Measurements from ENCODE around the gene FOXR1.

FOXR1 gene

DNA sequence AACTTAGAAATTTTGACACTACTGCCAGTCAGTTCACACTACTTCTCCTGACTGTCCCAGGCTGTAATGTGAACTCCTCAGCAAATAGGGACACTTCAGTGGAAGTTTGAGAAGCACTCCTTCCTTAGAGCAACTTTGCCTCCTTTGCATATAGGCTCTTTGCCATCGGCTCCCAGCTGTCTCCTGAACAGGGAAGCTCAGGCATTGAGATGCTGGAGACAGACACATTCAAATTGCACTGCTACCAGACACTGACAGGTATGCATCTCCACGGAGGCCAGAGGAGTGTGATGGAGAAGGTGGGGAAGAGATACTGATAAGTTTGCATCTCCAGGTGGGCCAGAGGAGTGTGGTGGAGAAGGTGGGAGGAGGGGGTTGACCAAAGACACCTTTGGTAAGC, 48.4 kb downstream of the FOXR1 start:
- Histone ChIP-seq H3K4me3 (ENCODE audit: control insufficient read depth in 1 of 7, extremely low read depth in 1 of 7, insufficient read depth in 4 of 7, low read depth in 2 of 7, low read length in 6 of 7) (peak overlapping the region in 3 of 7 experiments; percentile 94 to 100 (median 96)), H3K27ac (ENCODE audit: insufficient read depth in 1 of 2, low read depth in 1 of 2, low read length in 2 of 2, poor library complexity in 1 of 2, severe bottlenecking in 2 of 2) (peak overlapping the region; percentile 9 to 96), H3K36me3 (ENCODE audit: control insufficient read depth in 4 of 4, insufficient read depth in 4 of 4, low read length in 3 of 4) (peaks cover 11 to 57% (median 41%) of the 10 kb centered on the region in 4 experiments), H3K9me3 (ENCODE audit: control extremely low read depth in 1 of 5, control insufficient read depth in 4 of 5, insufficient read depth in 2 of 5, low read depth in 1 of 5, low read length in 4 of 5) (no peaks in the 10 kb centered on the region), H3K27me3 (replicated peaks in 2 of 5; ENCODE audit: control insufficient read depth in 4 of 5, insufficient read depth in 5 of 5, low read length in 4 of 5) (no peaks in the 10 kb centered on the region), H3K4me1 (ENCODE audit: control extremely low read depth in 1 of 4, control insufficient read depth in 4 of 4, insufficient read depth in 4 of 4, low read length in 3 of 4) (peaks cover 17 to 32% (median 24%) of the 10 kb centered on the region in 4 experiments)
- 89% methylated on average over 2 of the region's 2 CpGs for WGBS (ENCODE audit: insufficient coverage)
- DNase-seq, result no peak
- ChIA-PET CTCF (interaction anchor here (0.6 to 3.1 kb wide), 7 partner anchors 10 to 75 kb away, joined by 3 to 13 read pairs (median 3); partner anchors contain the start of gene SLC37A4), POLR2A (interaction anchor here (0.6 kb wide), 1 partner anchor 34 kb away, joined by 3 read pairs; no protein-coding TSS in a partner anchor)

DNA sequence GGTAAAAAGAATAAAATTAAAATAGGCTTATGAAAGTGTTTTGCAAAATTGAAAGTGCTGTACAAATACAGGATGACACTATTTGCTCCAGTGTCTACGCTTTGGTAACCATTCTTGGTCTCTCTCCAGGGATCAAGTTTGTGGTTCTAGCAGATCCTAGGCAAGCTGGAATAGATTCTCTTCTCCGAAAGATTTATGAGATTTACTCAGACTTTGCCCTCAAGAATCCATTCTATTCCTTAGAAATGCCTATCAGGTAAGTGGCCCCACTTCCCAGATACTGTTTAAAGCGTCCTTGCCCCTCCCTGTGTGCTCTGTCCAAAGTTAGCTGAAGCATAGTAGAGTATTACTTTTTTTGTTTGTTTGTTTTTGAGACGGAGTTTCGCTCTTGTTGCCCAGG, 50.1 kb downstream of the FOXR1 start:
- WGBS (ENCODE audit: insufficient coverage), result 100% methylated on average over 3 of the region's 5 CpGs
- Histone ChIP-seq H3K4me1 (ENCODE audit: control extremely low read depth in 1 of 4, control insufficient read depth in 4 of 4, insufficient read depth in 4 of 4, low read length in 3 of 4) (peaks cover 13 to 23% (median 18%) of the 10 kb centered on the region in 4 experiments), H3K27me3 (replicated peaks in 2 of 5; ENCODE audit: control insufficient read depth in 4 of 5, insufficient read depth in 5 of 5, low read length in 4 of 5) (no peaks in the 10 kb centered on the region), H3K27ac (ENCODE audit: insufficient read depth in 1 of 2, low read depth in 1 of 2, low read length in 2 of 2, poor library complexity in 1 of 2, severe bottlenecking in 2 of 2) (no peak overlapping the region), H3K4me3 (ENCODE audit: control insufficient read depth in 1 of 7, extremely low read depth in 1 of 7, insufficient read depth in 4 of 7, low read depth in 2 of 7, low read length in 6 of 7) (no peak overlapping the region), H3K9me3 (ENCODE audit: control extremely low read depth in 1 of 5, control insufficient read depth in 4 of 5, insufficient read depth in 2 of 5, low read depth in 1 of 5, low read length in 4 of 5) (no peaks in the 10 kb centered on the region), H3K36me3 (ENCODE audit: control insufficient read depth in 4 of 4, insufficient read depth in 4 of 4, low read length in 3 of 4) (peaks cover 11 to 58% (median 42%) of the 10 kb centered on the region in 4 experiments)
- DNase-seq, result no peak
- CTCF ChIA-PET, result interaction anchor here (1.0 kb wide), 1 partner anchor 35 kb away, joined by 3 read pairs; the partner anchor contains the start of gene HYOU1
- POLR2A ChIA-PET, result no interaction called here

DNA sequence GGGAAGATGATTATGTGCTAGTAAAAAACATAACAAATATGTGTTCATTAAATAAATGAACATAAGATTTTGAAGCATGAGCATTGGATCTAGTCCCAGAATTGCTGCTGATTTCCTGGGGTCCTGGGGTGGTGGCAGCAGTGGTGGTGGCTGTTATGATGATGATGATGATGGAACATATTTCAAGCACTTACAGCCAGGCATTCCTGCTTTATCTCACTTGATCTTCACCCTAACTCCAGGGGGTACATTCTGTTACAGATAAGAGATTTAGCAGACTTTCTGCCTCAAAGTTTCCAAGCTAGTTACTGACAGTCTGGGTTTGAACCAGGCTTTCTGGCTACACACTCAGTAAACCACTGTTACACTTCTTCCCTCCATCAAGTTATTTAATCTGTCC, 52.2 kb downstream of the FOXR1 start:
- DNase-seq, result no peak
- Histone ChIP-seq H3K27me3 (replicated peaks in 2 of 5; ENCODE audit: control insufficient read depth in 4 of 5, insufficient read depth in 5 of 5, low read length in 4 of 5) (no peaks in the 10 kb centered on the region), H3K27ac (ENCODE audit: insufficient read depth in 1 of 2, low read depth in 1 of 2, low read length in 2 of 2, poor library complexity in 1 of 2, severe bottlenecking in 2 of 2) (no peak overlapping the region), H3K36me3 (ENCODE audit: control insufficient read depth in 4 of 4, insufficient read depth in 4 of 4, low read length in 3 of 4) (peaks cover 13 to 72% (median 53%) of the 10 kb centered on the region in 4 experiments), H3K4me3 (ENCODE audit: control insufficient read depth in 1 of 7, extremely low read depth in 1 of 7, insufficient read depth in 4 of 7, low read depth in 2 of 7, low read length in 6 of 7) (no peak overlapping the region), H3K4me1 (ENCODE audit: control extremely low read depth in 1 of 4, control insufficient read depth in 4 of 4, insufficient read depth in 4 of 4, low read length in 3 of 4) (peaks cover 5 to 13% (median 11%) of the 10 kb centered on the region in 4 experiments), H3K9me3 (ENCODE audit: control extremely low read depth in 1 of 5, control insufficient read depth in 4 of 5, insufficient read depth in 2 of 5, low read depth in 1 of 5, low read length in 4 of 5) (no peaks in the 10 kb centered on the region)
- ChIA-PET POLR2A (interaction anchor here (1.0 kb wide), 1 partner anchor 10 kb away, joined by 3 read pairs; no protein-coding TSS in a partner anchor), CTCF (interaction anchor here (0.8 to 2.3 kb wide), 6 partner anchors 10 to 24 kb away, joined by 3 to 7 read pairs (median 3); no protein-coding TSS in a partner anchor)

DNA sequence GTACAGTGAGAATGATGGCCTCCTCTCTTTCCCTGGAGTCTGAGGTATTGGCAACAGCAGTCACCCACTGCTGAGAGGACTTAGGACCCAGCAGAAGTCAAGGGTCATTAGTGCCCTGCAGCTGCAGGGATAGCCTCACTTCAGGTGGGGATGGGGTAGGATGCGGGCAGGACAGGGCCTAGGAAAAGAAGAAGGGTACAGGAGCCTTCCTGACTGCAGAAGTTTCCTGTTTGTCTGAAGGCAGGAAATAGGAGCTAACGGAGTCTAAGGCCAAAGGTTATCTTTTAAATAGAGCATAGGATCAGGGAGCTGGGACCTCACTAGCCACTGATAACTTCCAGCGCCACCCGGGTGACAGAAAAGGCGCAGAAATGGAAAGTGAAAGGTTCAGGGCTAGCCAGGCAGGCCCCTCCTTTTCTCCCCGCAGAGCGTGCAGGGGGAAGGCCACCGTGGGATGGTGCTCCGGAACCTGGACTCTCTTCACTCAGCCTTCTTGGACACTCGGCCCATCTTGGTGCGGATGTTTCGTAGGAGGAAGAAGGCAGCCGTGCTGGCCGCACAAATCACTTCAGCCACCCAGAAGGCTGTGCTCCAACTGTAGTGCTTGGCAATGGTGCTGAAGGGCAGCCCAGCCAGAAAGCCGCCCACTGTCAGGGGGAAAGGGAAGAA, 53.0 kb downstream of the FOXR1 start:
- Histone ChIP-seq H3K4me3 (ENCODE audit: control insufficient read depth in 1 of 7, extremely low read depth in 1 of 7, insufficient read depth in 4 of 7, low read depth in 2 of 7, low read length in 6 of 7) (no peak overlapping the region), H3K27ac (ENCODE audit: insufficient read depth in 1 of 2, low read depth in 1 of 2, low read length in 2 of 2, poor library complexity in 1 of 2, severe bottlenecking in 2 of 2) (no peak overlapping the region), H3K36me3 (ENCODE audit: control insufficient read depth in 4 of 4, insufficient read depth in 4 of 4, low read length in 3 of 4) (peaks cover 13 to 76% (median 53%) of the 10 kb centered on the region in 4 experiments), H3K9me3 (ENCODE audit: control extremely low read depth in 1 of 5, control insufficient read depth in 4 of 5, insufficient read depth in 2 of 5, low read depth in 1 of 5, low read length in 4 of 5) (no peaks in the 10 kb centered on the region), H3K4me1 (ENCODE audit: control extremely low read depth in 1 of 4, control insufficient read depth in 4 of 4, insufficient read depth in 4 of 4, low read length in 3 of 4) (peaks cover 4 to 19% (median 15%) of the 10 kb centered on the region in 4 experiments), H3K27me3 (replicated peaks in 2 of 5; ENCODE audit: control insufficient read depth in 4 of 5, insufficient read depth in 5 of 5, low read length in 4 of 5) (no peaks in the 10 kb centered on the region)
- POLR2A ChIA-PET, result interaction anchor here (1.0 to 1.1 kb wide), 2 partner anchors 9 to 30 kb away, joined by 3 read pairs; no protein-coding TSS in a partner anchor
- 88% methylated on average over 14 of the region's 15 CpGs for WGBS (ENCODE audit: insufficient coverage)
- CTCF ChIA-PET, result interaction anchor here (0.9 to 2.3 kb wide), 3 partner anchors 14 to 30 kb away, joined by 3 to 7 read pairs (median 4); no protein-coding TSS in a partner anchor
- no peak for DNase-seq

DNA sequence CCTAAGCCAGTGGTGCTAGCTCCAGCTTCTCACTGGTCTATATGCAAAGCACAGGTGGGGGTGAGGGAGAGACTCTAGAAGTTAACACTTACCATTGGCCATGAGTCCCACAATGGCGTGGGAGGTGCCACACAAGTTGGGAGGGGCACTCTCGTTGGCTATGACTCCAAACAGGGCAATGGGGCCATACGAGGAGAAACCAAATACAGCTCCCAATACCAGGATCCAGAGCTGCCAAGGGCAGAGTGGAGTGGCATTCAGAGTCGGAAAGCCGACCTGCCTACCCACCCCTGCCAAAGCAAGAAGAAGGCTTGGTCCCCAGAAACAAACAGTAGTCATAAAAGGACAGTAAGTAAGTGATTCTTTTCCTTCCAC, 53.5 kb downstream of the FOXR1 start:
- Histone ChIP-seq H3K27me3 (replicated peaks in 2 of 5; ENCODE audit: control insufficient read depth in 4 of 5, insufficient read depth in 5 of 5, low read length in 4 of 5) (no peaks in the 10 kb centered on the region), H3K36me3 (ENCODE audit: control insufficient read depth in 4 of 4, insufficient read depth in 4 of 4, low read length in 3 of 4) (peaks cover 13 to 76% (median 53%) of the 10 kb centered on the region in 4 experiments), H3K4me1 (ENCODE audit: control extremely low read depth in 1 of 4, control insufficient read depth in 4 of 4, insufficient read depth in 4 of 4, low read length in 3 of 4) (peaks cover 0 to 19% (median 15%) of the 10 kb centered on the region in 4 experiments), H3K4me3 (ENCODE audit: control insufficient read depth in 1 of 7, extremely low read depth in 1 of 7, insufficient read depth in 4 of 7, low read depth in 2 of 7, low read length in 6 of 7) (no peak overlapping the region), H3K27ac (ENCODE audit: insufficient read depth in 1 of 2, low read depth in 1 of 2, low read length in 2 of 2, poor library complexity in 1 of 2, severe bottlenecking in 2 of 2) (no peak overlapping the region), H3K9me3 (ENCODE audit: control extremely low read depth in 1 of 5, control insufficient read depth in 4 of 5, insufficient read depth in 2 of 5, low read depth in 1 of 5, low read length in 4 of 5) (no peaks in the 10 kb centered on the region)
- ChIA-PET CTCF (interaction anchor here (0.9 to 2.3 kb wide), 3 partner anchors 14 to 29 kb away, joined by 3 to 7 read pairs (median 4); no protein-coding TSS in a partner anchor), POLR2A (interaction anchor here (1.1 kb wide), 1 partner anchor 29 kb away, joined by 3 read pairs; no protein-coding TSS in a partner anchor)
- DNase-seq, result no peak
- WGBS (ENCODE audit: insufficient coverage), result 91% methylated on average over 5 of the region's 5 CpGs

DNA sequence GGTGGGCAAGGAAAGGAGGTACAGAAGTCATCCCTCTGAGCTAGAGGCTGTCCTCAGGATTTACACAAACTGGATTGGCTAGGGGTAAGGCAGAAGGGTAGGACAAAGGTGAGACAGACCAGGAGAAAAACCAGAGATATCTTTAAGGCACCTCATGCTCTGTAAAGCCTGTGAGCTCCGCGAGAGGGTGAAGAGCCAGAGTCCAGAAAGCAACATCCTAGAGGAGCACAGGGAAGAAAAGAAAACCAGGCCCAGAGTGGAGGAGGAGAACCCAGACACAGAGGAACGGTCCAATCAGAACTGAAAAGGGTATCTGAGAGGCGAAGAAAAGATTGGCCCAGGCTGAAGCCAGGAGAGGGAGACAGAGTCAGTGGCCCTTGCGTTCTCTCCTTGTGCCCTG, 54.0 kb downstream of the FOXR1 start:
- POLR2A ChIA-PET, result interaction anchor here (0.5 to 1.1 kb wide), 2 partner anchors 18 to 29 kb away, joined by 3 to 4 read pairs; no protein-coding TSS in a partner anchor
- no peak overlapping the region for H3K4me3 ChIP-seq (ENCODE audit: control insufficient read depth in 1 of 7, extremely low read depth in 1 of 7, insufficient read depth in 4 of 7, low read depth in 2 of 7, low read length in 6 of 7)
- CTCF ChIA-PET, result interaction anchor here (1.2 to 2.3 kb wide), 2 partner anchors 13 to 24 kb away, joined by 3 to 7 read pairs; no protein-coding TSS in a partner anchor
- H3K27me3 ChIP-seq (replicated peaks in 2 of 5; ENCODE audit: control insufficient read depth in 4 of 5, insufficient read depth in 5 of 5, low read length in 4 of 5), result no peaks in the 10 kb centered on the region
- no peak for DNase-seq
- H3K36me3 ChIP-seq (ENCODE audit: control insufficient read depth in 4 of 4, insufficient read depth in 4 of 4, low read length in 3 of 4), result peaks cover 13 to 76% (median 53%) of the 10 kb centered on the region in 4 experiments
- H3K27ac ChIP-seq (ENCODE audit: insufficient read depth in 1 of 2, low read depth in 1 of 2, low read length in 2 of 2, poor library complexity in 1 of 2, severe bottlenecking in 2 of 2), result no peak overlapping the region
- no peaks in the 10 kb centered on the region for H3K9me3 ChIP-seq (ENCODE audit: control extremely low read depth in 1 of 5, control insufficient read depth in 4 of 5, insufficient read depth in 2 of 5, low read depth in 1 of 5, low read length in 4 of 5)
- WGBS (ENCODE audit: insufficient coverage), result 99% methylated on average over 5 of the region's 5 CpGs
- H3K4me1 ChIP-seq (ENCODE audit: control extremely low read depth in 1 of 4, control insufficient read depth in 4 of 4, insufficient read depth in 4 of 4, low read length in 3 of 4), result peaks cover 0 to 21% (median 18%) of the 10 kb centered on the region in 4 experiments

Measured in common myeloid progenitor, CD34-positive (primary cell).